Esophagus squamous epithelium (tissue), 4 donors: Measurements from ENCODE around the gene CTNND2.

Experiments used
- POLR2A ChIP-seq, 4 donors: fragments of 450-650 bp; IDR thresholded peaks; one replicate each; pipeline ENCODE4 v1.6.1; 2017; ENCODE audit warnings: antibody characterized with exemption in 4 of 4, mild to moderate bottlenecking in 4 of 4, moderate library complexity in 3 of 4
- TF ChIP-seq, protein P1 (sequence below), 6 experiments: fragments of 450-650 bp in 4 of 6; fragments of 200-600 bp in 2 of 6; sonication (generic) in 2 of 6; IDR thresholded peaks; one replicate each; pipeline ENCODE4 v1.5.1; 2016 to 2019; ENCODE audit warnings: antibody characterized with exemption in 6 of 6, mild to moderate bottlenecking in 4 of 6, moderate library complexity in 4 of 6

- TF ChIP-seq, protein P1, sequence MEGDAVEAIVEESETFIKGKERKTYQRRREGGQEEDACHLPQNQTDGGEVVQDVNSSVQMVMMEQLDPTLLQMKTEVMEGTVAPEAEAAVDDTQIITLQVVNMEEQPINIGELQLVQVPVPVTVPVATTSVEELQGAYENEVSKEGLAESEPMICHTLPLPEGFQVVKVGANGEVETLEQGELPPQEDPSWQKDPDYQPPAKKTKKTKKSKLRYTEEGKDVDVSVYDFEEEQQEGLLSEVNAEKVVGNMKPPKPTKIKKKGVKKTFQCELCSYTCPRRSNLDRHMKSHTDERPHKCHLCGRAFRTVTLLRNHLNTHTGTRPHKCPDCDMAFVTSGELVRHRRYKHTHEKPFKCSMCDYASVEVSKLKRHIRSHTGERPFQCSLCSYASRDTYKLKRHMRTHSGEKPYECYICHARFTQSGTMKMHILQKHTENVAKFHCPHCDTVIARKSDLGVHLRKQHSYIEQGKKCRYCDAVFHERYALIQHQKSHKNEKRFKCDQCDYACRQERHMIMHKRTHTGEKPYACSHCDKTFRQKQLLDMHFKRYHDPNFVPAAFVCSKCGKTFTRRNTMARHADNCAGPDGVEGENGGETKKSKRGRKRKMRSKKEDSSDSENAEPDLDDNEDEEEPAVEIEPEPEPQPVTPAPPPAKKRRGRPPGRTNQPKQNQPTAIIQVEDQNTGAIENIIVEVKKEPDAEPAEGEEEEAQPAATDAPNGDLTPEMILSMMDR (IDR thresholded peaks at IDR 0.05), result no peak
- TF ChIP-seq POLR2A (IDR thresholded peaks at IDR 0.05), result no peak
Measured at GRCh38 chr5:10941900-10942299, 962.3 kb downstream of the CTNND2 start.
